ENCODE data around the gene AMOTL2.

AMOTL2 gene

GRCh38 chr3:134387293-134387692 lies 13.0 kb upstream of the AMOTL2 start:
- Histone ChIP-seq H3K4me3 (ENCODE audit: insufficient read depth in 1 of 2, low read depth in 1 of 2, low read length in 2 of 2) (no peak overlapping the region), H2BK15ac (ENCODE audit: low read depth, poor library complexity, severe bottlenecking) (no peak overlapping the region), H2AK5ac (ENCODE audit: low read length, severe bottlenecking) (no peak overlapping the region), H4K8ac (ENCODE audit: low read length) (no peak overlapping the region), H3K4ac (ENCODE audit: low read depth in 1 of 2, low read length in 2 of 2) (no peak overlapping the region), H3K9me3 (ENCODE audit: control insufficient read depth, low read length) (peaks cover 9% of the 10 kb centered on the region), H3K14ac (ENCODE audit: low read length in 2 of 2) (no peak overlapping the region), H3K18ac (ENCODE audit: low read depth in 1 of 2, low read length in 2 of 2) (no peak overlapping the region), H3K9ac (ENCODE audit: low read length) (no peak overlapping the region), H3K27me3 (ENCODE audit: control insufficient read depth in 1 of 2, insufficient read depth in 1 of 2, low read length in 2 of 2) (peaks cover 0 to 9% of the 10 kb centered on the region in 2 experiments), H3K79me1 (replicated peaks; ENCODE audit: low read length, poor library complexity, severe bottlenecking) (no peaks in the 10 kb centered on the region), H4K91ac (ENCODE audit: low read length) (no peak overlapping the region), H3K36me3 (ENCODE audit: control insufficient read depth in 1 of 2, insufficient read depth in 2 of 2, low read depth in 1 of 2, low read length in 2 of 2) (no peaks in the 10 kb centered on the region), H2BK12ac (ENCODE audit: low read length in 2 of 2) (no peak overlapping the region), H3K4me2 (ENCODE audit: low read length, poor library complexity, severe bottlenecking) (no peak overlapping the region), H2AFZ (ENCODE audit: low read depth, low read length) (no peak overlapping the region), H2BK120ac (ENCODE audit: low read depth, low read length) (no peak overlapping the region), H3K27ac (ENCODE audit: low read length, poor library complexity, severe bottlenecking) (no peak overlapping the region), H3K23ac (ENCODE audit: low read length in 2 of 2) (no peak overlapping the region), H2BK5ac (ENCODE audit: low read depth, low read length, poor library complexity, severe bottlenecking) (no peak overlapping the region), H3K4me1 (ENCODE audit: control insufficient read depth, insufficient read depth, low read depth, low read length) (no peaks in the 10 kb centered on the region)
- DNase-seq = no peak
- 76% methylated on average over 3 of the region's 3 CpGs for WGBS

DNA sequence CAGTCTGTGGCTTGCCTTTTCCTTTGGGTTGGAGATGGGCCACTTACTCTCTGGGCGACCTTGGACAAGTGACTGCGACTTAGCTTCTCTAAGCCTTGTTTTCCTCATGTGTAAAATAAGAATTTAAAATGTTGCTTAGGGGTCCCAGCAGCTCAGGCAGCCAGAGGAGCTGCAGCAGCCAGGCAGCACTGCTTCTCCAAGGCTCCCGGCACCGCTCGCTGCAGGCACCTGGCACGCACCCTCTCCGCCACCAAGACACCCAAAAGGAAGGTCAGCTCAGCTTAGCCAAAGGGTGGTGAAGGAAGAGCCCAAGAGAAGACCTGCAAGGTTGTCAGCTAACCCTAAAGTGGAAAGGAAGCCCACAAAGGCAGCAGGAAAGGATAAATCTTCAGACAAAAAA lies 10.7 kb upstream of the AMOTL2 start:
- no peak overlapping the region for H2BK12ac ChIP-seq (ENCODE audit: low read length in 2 of 2)

DNA sequence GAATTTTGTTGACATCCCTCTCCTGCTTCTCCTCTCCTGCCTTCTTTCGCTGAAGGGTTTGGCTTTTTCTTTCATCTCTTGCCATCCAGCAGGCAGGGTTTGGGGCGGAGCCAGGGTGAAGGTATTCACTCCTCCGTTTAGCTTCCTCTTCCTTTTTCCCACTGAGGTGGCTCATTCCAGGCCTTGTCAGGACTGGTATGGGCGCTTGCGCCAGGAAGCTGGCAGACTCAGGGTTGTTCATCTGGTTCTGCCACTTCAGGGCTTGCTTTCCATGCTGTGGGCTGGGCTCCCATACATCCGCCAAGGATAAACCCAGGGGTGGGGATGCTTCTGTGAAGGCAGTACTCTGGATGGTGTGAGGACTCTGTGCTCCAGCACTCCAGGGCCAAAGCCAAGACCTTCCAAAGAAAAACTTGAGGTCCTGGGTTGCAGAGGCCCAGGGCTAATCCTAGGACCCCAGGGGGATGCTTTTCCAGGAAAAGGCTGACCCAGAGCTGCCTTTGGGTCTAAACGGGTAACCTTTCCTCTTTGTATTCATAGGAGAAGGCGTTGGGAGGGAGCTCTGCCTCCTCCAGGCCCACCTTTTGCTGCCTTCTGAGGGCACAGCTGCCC lies 7.7 kb upstream of the AMOTL2 start:
- H3K79me1 ChIP-seq (replicated peaks; ENCODE audit: low read length, poor library complexity, severe bottlenecking) = no peaks in the 10 kb centered on the region
- no peak overlapping the region for H2BK15ac ChIP-seq (ENCODE audit: low read depth, poor library complexity, severe bottlenecking)
- H3K36me3 ChIP-seq (ENCODE audit: control insufficient read depth in 1 of 2, insufficient read depth in 2 of 2, low read depth in 1 of 2, low read length in 2 of 2) = no peaks in the 10 kb centered on the region
- DNase-seq = no peak
- no peak overlapping the region for H3K18ac ChIP-seq (ENCODE audit: low read depth in 1 of 2, low read length in 2 of 2)
- no peak overlapping the region for H4K91ac ChIP-seq (ENCODE audit: low read length)
- H2BK5ac ChIP-seq (ENCODE audit: low read depth, low read length, poor library complexity, severe bottlenecking) = no peak overlapping the region
- WGBS = 76% methylated on average over 8 of the region's 8 CpGs
- no peak overlapping the region for H3K27ac ChIP-seq (ENCODE audit: low read length, poor library complexity, severe bottlenecking)
- H3K9me3 ChIP-seq (ENCODE audit: control insufficient read depth, low read length) = no peaks in the 10 kb centered on the region
- no peak overlapping the region for H3K14ac ChIP-seq (ENCODE audit: low read length in 2 of 2)
- H3K4me2 ChIP-seq (ENCODE audit: low read length, poor library complexity, severe bottlenecking) = no peak overlapping the region
- no peak overlapping the region for H2AFZ ChIP-seq (ENCODE audit: low read depth, low read length)
- H4K8ac ChIP-seq (ENCODE audit: low read length) = no peak overlapping the region
- H3K4me3 ChIP-seq (ENCODE audit: insufficient read depth in 1 of 2, low read depth in 1 of 2, low read length in 2 of 2) = no peak overlapping the region
- no peaks in the 10 kb centered on the region for H3K4me1 ChIP-seq (ENCODE audit: control insufficient read depth, insufficient read depth, low read depth, low read length)
- H3K27me3 ChIP-seq (ENCODE audit: control insufficient read depth in 1 of 2, insufficient read depth in 1 of 2, low read length in 2 of 2) = no peaks in the 10 kb centered on the region
- no peak overlapping the region for H3K4ac ChIP-seq (ENCODE audit: low read depth in 1 of 2, low read length in 2 of 2)
- H3K9ac ChIP-seq (ENCODE audit: low read length) = peak overlapping the region; percentile 71
- H3K23ac ChIP-seq (ENCODE audit: low read length in 2 of 2) = no peak overlapping the region
- no peak overlapping the region for H2BK120ac ChIP-seq (ENCODE audit: low read depth, low read length)
- no peak overlapping the region for H2AK5ac ChIP-seq (ENCODE audit: low read length, severe bottlenecking)
- H2BK12ac ChIP-seq (ENCODE audit: low read length in 2 of 2) = no peak overlapping the region

More for the DNA sequence above, 10.7 kb upstream of the AMOTL2 start:
- no peak overlapping the region for H3K4me3 ChIP-seq (ENCODE audit: insufficient read depth in 1 of 2, low read depth in 1 of 2, low read length in 2 of 2)
- H3K27ac ChIP-seq (ENCODE audit: low read length, poor library complexity, severe bottlenecking) = no peak overlapping the region
- no peak overlapping the region for H3K4ac ChIP-seq (ENCODE audit: low read depth in 1 of 2, low read length in 2 of 2)
- no peak overlapping the region for H2AFZ ChIP-seq (ENCODE audit: low read depth, low read length)
- no peak overlapping the region for H2BK5ac ChIP-seq (ENCODE audit: low read depth, low read length, poor library complexity, severe bottlenecking)
- H3K23ac ChIP-seq (ENCODE audit: low read length in 2 of 2) = no peak overlapping the region
- DNase-seq = no peak
- H2AK5ac ChIP-seq (ENCODE audit: low read length, severe bottlenecking) = no peak overlapping the region
- peaks cover 5% of the 10 kb centered on the region for H3K9me3 ChIP-seq (ENCODE audit: control insufficient read depth, low read length)
- no peak overlapping the region for H2BK15ac ChIP-seq (ENCODE audit: low read depth, poor library complexity, severe bottlenecking)
- H4K8ac ChIP-seq (ENCODE audit: low read length) = no peak overlapping the region
- 97% methylated on average over 7 of the region's 7 CpGs for WGBS
- no peak overlapping the region for H3K14ac ChIP-seq (ENCODE audit: low read length in 2 of 2)
- H3K79me1 ChIP-seq (replicated peaks; ENCODE audit: low read length, poor library complexity, severe bottlenecking) = no peaks in the 10 kb centered on the region
- no peak overlapping the region for H3K9ac ChIP-seq (ENCODE audit: low read length)
- no peak overlapping the region for H2BK120ac ChIP-seq (ENCODE audit: low read depth, low read length)
- H3K18ac ChIP-seq (ENCODE audit: low read depth in 1 of 2, low read length in 2 of 2) = no peak overlapping the region
- H3K36me3 ChIP-seq (ENCODE audit: control insufficient read depth in 1 of 2, insufficient read depth in 2 of 2, low read depth in 1 of 2, low read length in 2 of 2) = no peaks in the 10 kb centered on the region
- H4K91ac ChIP-seq (ENCODE audit: low read length) = no peak overlapping the region
- peaks cover 0 to 9% of the 10 kb centered on the region in 2 experiments for H3K27me3 ChIP-seq (ENCODE audit: control insufficient read depth in 1 of 2, insufficient read depth in 1 of 2, low read length in 2 of 2)
- H3K4me2 ChIP-seq (ENCODE audit: low read length, poor library complexity, severe bottlenecking) = no peak overlapping the region
- H3K4me1 ChIP-seq (ENCODE audit: control insufficient read depth, insufficient read depth, low read depth, low read length) = no peaks in the 10 kb centered on the region

DNA sequence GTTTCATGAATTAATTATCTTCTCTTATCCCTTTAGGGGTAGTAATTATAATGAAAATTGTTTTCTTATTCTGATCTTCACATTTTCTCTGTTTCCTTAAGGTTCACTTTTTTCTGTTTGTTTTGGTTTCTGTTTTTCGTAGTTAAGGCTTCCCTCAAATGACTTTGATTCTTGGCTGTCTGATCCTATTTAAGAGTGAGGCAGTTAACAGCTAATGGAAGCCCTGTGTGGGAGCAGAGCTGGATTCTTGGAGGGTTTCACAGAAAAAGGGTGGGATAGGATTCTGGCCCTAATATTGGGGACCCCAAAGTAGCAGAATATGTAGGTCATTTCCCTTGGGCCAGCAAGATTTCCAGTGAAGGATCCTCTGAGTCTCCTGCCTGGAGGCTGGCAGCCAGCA lies 6.8 kb upstream of the AMOTL2 start:
- 58% methylated on average over 1 of the region's 1 CpG for WGBS
- H3K27me3 ChIP-seq (ENCODE audit: control insufficient read depth in 1 of 2, insufficient read depth in 1 of 2, low read length in 2 of 2) = peaks cover 0 to 5% of the 10 kb centered on the region in 2 experiments
- no peak overlapping the region for H4K91ac ChIP-seq (ENCODE audit: low read length)
- H3K4me3 ChIP-seq (ENCODE audit: insufficient read depth in 1 of 2, low read depth in 1 of 2, low read length in 2 of 2) = no peak overlapping the region
- H3K18ac ChIP-seq (ENCODE audit: low read depth in 1 of 2, low read length in 2 of 2) = no peak overlapping the region
- H3K23ac ChIP-seq (ENCODE audit: low read length in 2 of 2) = no peak overlapping the region
- no peaks in the 10 kb centered on the region for H3K9me3 ChIP-seq (ENCODE audit: control insufficient read depth, low read length)
- H2BK15ac ChIP-seq (ENCODE audit: low read depth, poor library complexity, severe bottlenecking) = no peak overlapping the region
- no peak overlapping the region for H2AFZ ChIP-seq (ENCODE audit: low read depth, low read length)
- H3K79me1 ChIP-seq (replicated peaks; ENCODE audit: low read length, poor library complexity, severe bottlenecking) = no peaks in the 10 kb centered on the region
- H2BK120ac ChIP-seq (ENCODE audit: low read depth, low read length) = no peak overlapping the region
- H3K4me1 ChIP-seq (ENCODE audit: control insufficient read depth, insufficient read depth, low read depth, low read length) = peaks cover 3% of the 10 kb centered on the region
- H3K4me2 ChIP-seq (ENCODE audit: low read length, poor library complexity, severe bottlenecking) = no peak overlapping the region
- H2BK12ac ChIP-seq (ENCODE audit: low read length in 2 of 2) = no peak overlapping the region
- no peak for DNase-seq
- no peak overlapping the region for H4K8ac ChIP-seq (ENCODE audit: low read length)
- no peak overlapping the region for H2BK5ac ChIP-seq (ENCODE audit: low read depth, low read length, poor library complexity, severe bottlenecking)
- peak overlapping the region; percentile 71 for H3K9ac ChIP-seq (ENCODE audit: low read length)
- H3K27ac ChIP-seq (ENCODE audit: low read length, poor library complexity, severe bottlenecking) = no peak overlapping the region
- no peaks in the 10 kb centered on the region for H3K36me3 ChIP-seq (ENCODE audit: control insufficient read depth in 1 of 2, insufficient read depth in 2 of 2, low read depth in 1 of 2, low read length in 2 of 2)
- H2AK5ac ChIP-seq (ENCODE audit: low read length, severe bottlenecking) = no peak overlapping the region
- no peak overlapping the region for H3K4ac ChIP-seq (ENCODE audit: low read depth in 1 of 2, low read length in 2 of 2)
- H3K14ac ChIP-seq (ENCODE audit: low read length in 2 of 2) = no peak overlapping the region
